Keratinocyte (primary cell): ENCODE measurements around the gene SOCS1.

Experiments used
- EZH2 ChIP-seq: IDR thresholded peaks from one replicate; pipeline ENCODE4 v1.6.1; 2012; ENCODE audit warnings: inconsistent platforms, mild to moderate bottlenecking, low read length, moderate library complexity
- TF ChIP-seq, protein P1 (sequence below), 3 experiments: IDR thresholded peaks in 1 of 3; conservative IDR thresholded peaks in 1 of 3; optimal IDR thresholded peaks in 1 of 3; 2 replicates in 2 of 3; 3 replicates in 1 of 3; pipeline versions ENCODE3 to v1.5.1; 2011; ENCODE audit warnings: low read length in 3 of 3, mild to moderate bottlenecking in 3 of 3, moderate library complexity in 2 of 3, control low read depth in 1 of 3, inconsistent platforms in 1 of 3; ENCODE audit not compliant: insufficient read depth in 2 of 3; ENCODE audit errors: extremely low read depth in 1 of 3

DNA sequence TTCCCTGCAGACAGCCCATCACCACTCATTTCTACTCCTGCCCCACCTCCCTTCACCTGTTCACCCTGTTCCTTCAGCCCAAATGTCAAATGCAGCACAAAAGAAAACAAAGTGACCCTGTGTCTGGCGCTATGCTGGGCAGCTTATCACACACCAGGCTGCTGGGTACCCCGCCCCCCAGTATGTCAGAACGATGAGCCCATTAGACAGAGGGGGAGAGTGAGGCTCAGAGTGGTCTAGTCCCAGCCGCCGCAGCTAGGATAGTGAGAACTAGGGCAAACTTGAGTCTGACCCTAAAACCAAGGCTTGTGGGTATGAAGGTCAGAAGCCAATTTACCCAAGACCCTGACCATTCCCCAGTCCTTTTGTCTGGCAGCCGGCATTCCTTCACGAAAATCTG is 9.1 kb upstream of the SOCS1 start:
- TF ChIP-seq, protein P1, sequence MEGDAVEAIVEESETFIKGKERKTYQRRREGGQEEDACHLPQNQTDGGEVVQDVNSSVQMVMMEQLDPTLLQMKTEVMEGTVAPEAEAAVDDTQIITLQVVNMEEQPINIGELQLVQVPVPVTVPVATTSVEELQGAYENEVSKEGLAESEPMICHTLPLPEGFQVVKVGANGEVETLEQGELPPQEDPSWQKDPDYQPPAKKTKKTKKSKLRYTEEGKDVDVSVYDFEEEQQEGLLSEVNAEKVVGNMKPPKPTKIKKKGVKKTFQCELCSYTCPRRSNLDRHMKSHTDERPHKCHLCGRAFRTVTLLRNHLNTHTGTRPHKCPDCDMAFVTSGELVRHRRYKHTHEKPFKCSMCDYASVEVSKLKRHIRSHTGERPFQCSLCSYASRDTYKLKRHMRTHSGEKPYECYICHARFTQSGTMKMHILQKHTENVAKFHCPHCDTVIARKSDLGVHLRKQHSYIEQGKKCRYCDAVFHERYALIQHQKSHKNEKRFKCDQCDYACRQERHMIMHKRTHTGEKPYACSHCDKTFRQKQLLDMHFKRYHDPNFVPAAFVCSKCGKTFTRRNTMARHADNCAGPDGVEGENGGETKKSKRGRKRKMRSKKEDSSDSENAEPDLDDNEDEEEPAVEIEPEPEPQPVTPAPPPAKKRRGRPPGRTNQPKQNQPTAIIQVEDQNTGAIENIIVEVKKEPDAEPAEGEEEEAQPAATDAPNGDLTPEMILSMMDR (optimal IDR thresholded peaks at IDR 0.05 in 1 of 3, IDR thresholded peaks at IDR 0.05 in 1 of 3, conservative IDR thresholded peaks at IDR 0.05 in 1 of 3; ENCODE audit: extremely low read depth in 1 of 3, insufficient read depth in 2 of 3, low read length in 3 of 3), result no peak
- no peak for TF ChIP-seq EZH2
